OCI-LY1 (cell line): Measurements from ENCODE around the gene DPP7.

Source experiments
- H2AFZ ChIP-seq: fragments of 200-600 bp; sonication (generic), shearing (Covaris generic); 2 replicates; pipeline ENCODE4 v1.6.0; 2014; ENCODE audit warnings: antibody characterized with exemption, mild to moderate bottlenecking, low read length
- H3F3A ChIP-seq: fragments of 200-600 bp; sonication (generic), shearing (Covaris generic); 2 replicates; pipeline ENCODE4 v1.6.0; 2014; ENCODE audit warnings: mild to moderate bottlenecking, antibody characterized with exemption, low read length, moderate library complexity; ENCODE audit not compliant: insufficient read depth
- H3K27ac ChIP-seq: fragments of 200-600 bp; sonication (generic); 2 replicates; pipeline ENCODE4 v1.5.1; 2014; ENCODE audit warnings: low read length, mixed run types, mild to moderate bottlenecking, low read depth; ENCODE audit not compliant: poor library complexity, severe bottlenecking
- H3K27me3 ChIP-seq: fragments of 200-600 bp; sonication (generic); 2 replicates; pipeline ENCODE4 v1.6.0; 2014; ENCODE audit warnings: antibody characterized with exemption, mild to moderate bottlenecking, low read length, moderate library complexity; ENCODE audit not compliant: insufficient read depth
- H3K36me3 ChIP-seq: fragments of 200-600 bp; sonication (generic); 2 replicates; pipeline ENCODE4 v1.6.1; 2014; ENCODE audit warnings: mild to moderate bottlenecking, antibody characterized with exemption, low read length, moderate library complexity, mixed read lengths; ENCODE audit not compliant: insufficient read depth
- H3K4me1 ChIP-seq: fragments of 200-600 bp; sonication (generic); 2 replicates; pipeline ENCODE4 v1.5.1; 2014; ENCODE audit warnings: mild to moderate bottlenecking, low read length, moderate library complexity; ENCODE audit not compliant: insufficient read depth, severe bottlenecking
- H3K4me2 ChIP-seq: fragments of 200-600 bp; sonication (generic), shearing (Covaris generic); 2 replicates; pipeline ENCODE4 v1.6.1; 2014; ENCODE audit warnings: low read length
- H3K4me3 ChIP-seq: fragments of 200-600 bp; sonication (generic); 2 replicates; pipeline ENCODE4 v1.5.1; 2014; ENCODE audit warnings: low read length, low read depth, mild to moderate bottlenecking, mixed read lengths; ENCODE audit not compliant: poor library complexity, severe bottlenecking
- H3K79me2 ChIP-seq: fragments of 200-600 bp; shearing (Covaris generic); 2 replicates; pipeline ENCODE4 v1.6.1; 2016; ENCODE audit warnings: mixed run types, low read length, mixed read lengths; ENCODE audit not compliant: insufficient read depth
- H3K9ac ChIP-seq: fragments of 200-600 bp; sonication (generic), shearing (Covaris generic); 2 replicates; pipeline ENCODE4 v1.6.1; 2014; ENCODE audit warnings: mild to moderate bottlenecking, low read length, mixed read lengths
- H3K9me2 ChIP-seq: fragments of 200-600 bp; sonication (generic), shearing (Covaris generic); 2 replicates; pipeline ENCODE4 v1.6.1; 2014; ENCODE audit warnings: low read depth, mild to moderate bottlenecking, low read length, mixed read lengths
- H3K9me3 ChIP-seq: fragments of 200-600 bp; shearing (Covaris generic); 2 replicates; pipeline ENCODE4 v1.6.1; 2014; ENCODE audit warnings: low read length, mixed read lengths
- H4K20me1 ChIP-seq: fragments of 200-600 bp; sonication (generic), shearing (Covaris generic); 2 replicates; pipeline ENCODE4 v1.6.0; 2016; ENCODE audit warnings: mild to moderate bottlenecking, low read length; ENCODE audit not compliant: insufficient read depth
- CTCF ChIP-seq: fragments of 200-600 bp; sonication (generic), shearing (Covaris generic); IDR thresholded peaks from 2 replicates; pipeline ENCODE4 v1.5.1; 2017; ENCODE audit warnings: mild to moderate bottlenecking, antibody characterized with exemption, low read length, moderate library complexity, mixed read lengths
- EZH2 ChIP-seq: fragments of 200-600 bp; sonication (generic), shearing (Covaris generic); IDR thresholded peaks from 2 replicates; pipeline ENCODE4 v1.8.0; 2017; ENCODE audit warnings: borderline replicate concordance, mixed run types, mild to moderate bottlenecking, antibody characterized with exemption, low read length, moderate library complexity, mixed read lengths

The DPP7 gene

GRCh38 chr9:137077758-137078693, 36.5 kb downstream of the DPP7 start:
- Histone ChIP-seq H3K9ac (peak overlapping the region; percentile 58), H4K20me1 (no peaks in the 10 kb centered on the region), H3K27ac (no peak overlapping the region)

GRCh38 chr9:137077010-137077747, 37.4 kb downstream of the DPP7 start, which contains the start of gene UAP1L1:
Gene UAP1L1 (plus strand): TSS chr9:137077517. CDS start chr9:137077533, 16 bp downstream.
- no peak for TF ChIP-seq CTCF
- no peak for TF ChIP-seq EZH2
- H2AFZ ChIP-seq: no peak within 1 kb of the TSS
- peak within 1 kb of the TSS; percentile 84 for H3K9ac ChIP-seq

More at GRCh38 chr9:137077758-137078693, 36.5 kb downstream of the DPP7 start:
- no peak overlapping the region for H2AFZ ChIP-seq
- TF ChIP-seq CTCF: no peak
- peaks cover 29% of the 10 kb centered on the region for H3K36me3 ChIP-seq
- no peaks in the 10 kb centered on the region; the same call in 1 of the 2 replicates for H3K27me3 ChIP-seq
- no peaks in the 10 kb centered on the region for H3K9me2 ChIP-seq
- H3K4me1 ChIP-seq: peaks cover 25% of the 10 kb centered on the region
- no peaks in the 10 kb centered on the region for H3F3A ChIP-seq
- H3K4me3 ChIP-seq: peak overlapping the region; percentile 63
- H3K79me2 ChIP-seq: no peaks in the 10 kb centered on the region
- peak overlapping the region; percentile 62 for H3K4me2 ChIP-seq
- H3K9me3 ChIP-seq: no peaks in the 10 kb centered on the region

GRCh38 chr9:137076636-137077009, 37.9 kb downstream of the DPP7 start:
- H2AFZ ChIP-seq: no peak overlapping the region
- peak overlapping the region; percentile 63 for H3K4me3 ChIP-seq
- H4K20me1 ChIP-seq: no peaks in the 10 kb centered on the region
- TF ChIP-seq EZH2: no peak
- TF ChIP-seq CTCF: no peak
- peaks cover 21% of the 10 kb centered on the region for H3K36me3 ChIP-seq
- H3K27ac ChIP-seq: peak overlapping the region; percentile 62
- H3K4me1 ChIP-seq: peaks cover 25% of the 10 kb centered on the region
- no peaks in the 10 kb centered on the region for H3K9me3 ChIP-seq
- H3K9ac ChIP-seq: peak overlapping the region; percentile 84
- no peaks in the 10 kb centered on the region for H3K27me3 ChIP-seq
- no peaks in the 10 kb centered on the region for H3K9me2 ChIP-seq
- H3F3A ChIP-seq: no peaks in the 10 kb centered on the region
- peak overlapping the region; percentile 95 for H3K4me2 ChIP-seq
- no peaks in the 10 kb centered on the region for H3K79me2 ChIP-seq

More at GRCh38 chr9:137077010-137077747, 37.4 kb downstream of the DPP7 start, which contains the start of gene UAP1L1:
- H3K36me3 ChIP-seq: peaks cover 27% of the 10 kb centered on the region
- H3K4me3 ChIP-seq: peak within 1 kb of the TSS; percentile 63
- H4K20me1 ChIP-seq: no peaks in the 10 kb centered on the region
- peak within 1 kb of the TSS; percentile 62 for H3K27ac ChIP-seq
- H3K27me3 ChIP-seq: no peaks in the 10 kb centered on the region
- H3K79me2 ChIP-seq: no peaks in the 10 kb centered on the region
- H3K9me2 ChIP-seq: no peaks in the 10 kb centered on the region
- peak within 1 kb of the TSS; percentile 95 for H3K4me2 ChIP-seq
- H3F3A ChIP-seq: no peaks in the 10 kb centered on the region
- H3K4me1 ChIP-seq: peaks cover 25% of the 10 kb centered on the region
- H3K9me3 ChIP-seq: no peaks in the 10 kb centered on the region
